NB4 (cell line): ENCODE results near the gene SMYD3.

Source experiments
- DNase-seq: peaks from one replicate; pipeline ENCODE4 v3.0.0; 2010; ENCODE audit warnings: low read depth
- H3K4me3 ChIP-seq: one replicate; pipeline ENCODE4 v1.5.1; 2011; ENCODE audit warnings: mild to moderate bottlenecking, low read depth, low read length, moderate library complexity
- CTCF ChIP-seq: IDR thresholded peaks from one replicate; pipeline ENCODE4 v1.5.1; 2012; ENCODE audit warnings: low read depth, low read length
- MAX ChIP-seq: IDR thresholded peaks from 2 replicates; pipeline ENCODE4 v1.6.1; 2011; ENCODE audit warnings: low read depth, low read length
- MYC ChIP-seq: IDR thresholded peaks from 2 replicates; pipeline ENCODE4 v1.6.1; 2011; ENCODE audit warnings: low read depth, low read length
- POLR2A ChIP-seq: IDR thresholded peaks from 2 replicates; pipeline ENCODE4 v1.6.1; 2011; ENCODE audit warnings: mild to moderate bottlenecking; ENCODE audit not compliant: insufficient read length; ENCODE audit errors: extremely low read depth

Gene SMYD3

GRCh38 chr1:246434335-246434734, 72.7 kb downstream of the SMYD3 start:
- no peak for TF ChIP-seq POLR2A
- TF ChIP-seq MYC, result no peak
- TF ChIP-seq CTCF, result no peak
- no peak for TF ChIP-seq MAX
- no peak for DNase-seq
- H3K4me3 ChIP-seq, result no peak overlapping the region

- DNase-seq, result peak; percentile 95
- no peak overlapping the region for H3K4me3 ChIP-seq
- peak; percentile 86 for TF ChIP-seq MYC
- TF ChIP-seq POLR2A, result no peak
- peak; percentile 84 for TF ChIP-seq MAX
These were observed 78.4 kb downstream of the SMYD3 start for GRCh38 chr1:246428542-246429308.

- peak; percentile 34 for DNase-seq
- TF ChIP-seq MAX (no peak), CTCF (no peak), MYC (no peak), POLR2A (no peak)
- H3K4me3 ChIP-seq, result no peak overlapping the region
These were observed 79.5 kb downstream of the SMYD3 start for GRCh38 chr1:246427611-246428010.

- TF ChIP-seq CTCF (no peak), POLR2A (no peak), MYC (no peak), MAX (no peak)
- no peak overlapping the region for H3K4me3 ChIP-seq
- DNase-seq, result no peak
These were observed 81.2 kb downstream of the SMYD3 start for GRCh38 chr1:246425895-246426294.

- no peak overlapping the region for H3K4me3 ChIP-seq
- TF ChIP-seq MAX (no peak), MYC (no peak), CTCF (no peak), POLR2A (no peak)
- no peak for DNase-seq
These were observed 81.8 kb downstream of the SMYD3 start for GRCh38 chr1:246425139-246425794.

GRCh38 chr1:246420300-246420699, 86.8 kb downstream of the SMYD3 start:
- H3K4me3 ChIP-seq, result no peak overlapping the region
- TF ChIP-seq MAX (no peak), MYC (no peak), POLR2A (no peak), CTCF (no peak)
- DNase-seq, result no peak
